ENCODE results near the gene TMPRSS4.

TMPRSS4 gene

DNA sequence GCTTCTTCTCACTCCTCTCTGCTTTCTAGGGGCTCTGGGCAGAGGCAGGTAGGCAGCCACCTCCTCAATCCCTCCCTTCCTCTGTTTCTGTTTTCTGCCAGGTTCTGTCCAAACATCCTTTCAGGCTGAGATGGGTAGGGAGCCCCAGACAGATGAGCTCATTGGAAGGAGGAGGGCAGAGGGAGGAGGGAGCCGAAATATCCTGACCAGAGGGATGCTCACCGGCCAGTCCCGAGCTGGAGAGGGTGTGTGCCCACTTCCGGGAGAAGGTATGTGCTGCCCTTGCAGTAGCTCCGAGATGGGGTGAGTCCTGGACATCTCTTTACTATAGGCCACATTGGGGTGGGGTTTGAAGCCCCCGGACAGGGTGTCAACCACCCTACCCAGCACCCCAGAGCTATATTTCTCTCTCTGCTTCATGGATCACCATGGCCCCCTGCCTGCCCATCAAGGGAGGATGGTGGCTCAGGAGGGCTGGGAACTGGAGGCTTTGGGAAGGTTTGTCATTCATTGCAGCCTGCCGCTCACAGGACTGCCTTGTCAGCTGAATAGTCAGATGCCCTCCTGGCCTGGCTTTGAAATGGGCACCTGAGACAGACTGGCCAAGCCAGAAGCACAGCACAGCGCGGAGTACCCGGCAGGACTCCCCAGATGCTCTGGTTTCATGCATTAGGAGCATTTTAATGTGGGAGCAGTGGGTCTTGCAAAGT is 80.5 kb downstream of the TMPRSS4 start:
- DNase-seq, result no peak

DNA sequence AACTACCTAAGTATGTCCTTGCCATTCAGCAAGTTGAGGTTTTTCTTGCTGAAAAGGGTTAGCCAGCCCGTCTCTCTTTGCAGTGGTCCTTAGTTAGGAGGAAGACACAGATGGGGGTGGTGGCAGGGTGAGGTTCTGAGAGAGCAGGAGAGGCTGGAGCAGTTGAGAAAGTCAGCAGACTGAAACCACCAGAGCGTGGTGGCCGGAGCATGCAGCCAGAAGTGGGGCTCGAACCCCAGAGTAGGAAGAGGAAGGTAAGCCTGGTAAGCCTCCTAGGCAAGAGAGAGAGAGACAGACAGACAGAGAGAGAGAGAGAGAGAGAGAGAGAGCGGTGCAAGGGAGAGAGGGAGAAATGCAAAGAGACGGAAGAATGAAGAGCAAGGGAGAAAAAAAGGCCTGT is 84.9 kb downstream of the TMPRSS4 start:
- DNase-seq, result no peak

DNA sequence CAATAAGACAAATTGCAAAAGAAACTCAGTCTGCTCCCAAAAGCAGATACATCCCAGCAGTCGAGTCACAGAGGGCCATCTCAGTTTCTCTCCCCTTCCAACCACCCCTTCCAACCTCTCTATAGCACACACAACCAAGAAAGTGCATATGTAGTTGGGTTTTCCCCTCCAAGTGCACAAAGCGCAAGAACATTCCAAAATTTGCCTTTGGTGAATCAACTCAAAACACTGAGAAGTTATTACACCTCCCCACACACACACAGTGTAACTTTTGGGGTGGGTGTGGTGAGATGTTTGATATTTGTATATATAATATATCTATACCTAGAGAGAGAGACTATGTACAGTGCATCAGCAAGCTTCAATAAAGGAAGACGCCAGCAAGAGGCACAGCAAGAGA is 86.0 kb downstream of the TMPRSS4 start:
- DNase-seq, result no peak

DNA sequence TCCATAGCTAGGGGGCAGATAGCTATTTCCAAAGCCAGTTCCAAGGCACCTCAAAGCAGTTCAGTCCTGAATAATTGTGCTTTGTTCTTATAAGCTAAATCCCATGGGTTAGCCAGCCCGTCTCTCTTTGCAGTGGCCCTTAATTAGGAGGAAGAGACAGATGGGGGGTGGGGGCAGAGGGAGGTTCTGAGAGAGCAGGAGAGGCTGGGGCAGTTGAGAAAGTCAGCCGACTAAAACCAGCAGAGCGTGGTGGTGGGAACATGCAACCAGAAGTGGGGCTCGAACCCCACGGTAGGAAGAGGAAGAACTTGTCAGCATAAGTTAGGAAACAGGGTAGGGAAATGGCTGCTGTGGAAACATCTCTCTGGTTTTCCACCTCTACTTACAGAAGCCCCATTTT is 86.6 kb downstream of the TMPRSS4 start:
- DNase-seq, result no peak

DNA sequence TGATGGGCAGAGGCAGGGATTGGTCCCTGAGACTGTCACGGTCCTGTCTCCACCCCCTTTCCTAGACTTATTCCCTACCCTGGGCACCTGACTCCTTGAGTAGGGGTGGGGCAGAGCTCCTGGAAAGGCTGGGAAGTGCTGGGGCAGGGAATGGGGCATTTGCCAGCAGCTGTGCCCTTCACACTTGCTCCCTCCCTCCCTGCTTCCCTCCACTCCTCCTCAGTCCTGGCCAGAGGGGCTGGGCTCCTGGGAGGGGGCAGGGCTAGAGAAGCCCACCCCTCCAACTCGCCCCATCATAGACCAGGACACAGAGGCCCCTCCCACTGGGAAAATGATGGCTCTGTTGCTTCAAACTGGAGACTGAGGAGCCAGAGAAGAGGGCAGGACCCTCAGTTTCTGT is 88.0 kb downstream of the TMPRSS4 start:
- DNase-seq, result no peak

DNA sequence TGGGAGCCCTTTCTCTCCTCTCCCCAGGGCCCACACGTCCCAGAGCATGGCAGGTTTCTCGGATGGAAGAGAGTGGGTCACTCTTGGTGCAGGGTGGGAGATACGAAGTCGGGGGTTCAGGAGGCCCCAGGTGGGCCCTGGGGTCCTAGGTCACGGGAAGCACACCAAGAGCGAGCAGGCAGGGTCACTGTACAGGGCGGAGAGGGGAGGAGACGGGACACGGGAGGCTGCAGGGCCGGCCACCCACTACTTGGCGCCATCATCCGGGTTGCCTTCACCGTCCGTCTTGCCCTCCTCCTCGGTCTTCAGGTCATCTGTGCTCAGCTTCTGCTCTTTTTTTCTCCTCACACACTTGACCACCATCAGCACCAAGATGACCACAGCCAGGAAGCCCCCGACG is 89.8 kb downstream of the TMPRSS4 start:
- DNase-seq, result no peak

DNA sequence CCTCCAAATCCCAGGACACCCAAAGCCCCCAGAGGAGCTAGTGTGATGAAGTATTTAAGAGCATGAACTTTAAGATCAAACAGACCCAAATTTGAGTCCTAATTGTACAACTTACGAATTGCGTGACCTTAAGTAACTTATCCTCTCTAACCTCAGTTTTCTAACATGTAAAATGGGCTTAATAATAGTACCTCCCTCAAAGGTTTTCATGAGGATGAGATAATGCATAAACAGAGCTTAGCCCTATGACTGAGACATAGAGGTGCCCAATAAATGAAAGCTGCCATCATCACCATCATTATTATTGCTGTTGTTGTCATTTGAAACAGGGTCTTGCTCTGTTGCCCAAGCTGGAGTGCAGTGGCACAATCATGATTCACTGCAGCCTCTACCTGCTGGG is 90.4 kb downstream of the TMPRSS4 start:
- no peak for DNase-seq

DNA sequence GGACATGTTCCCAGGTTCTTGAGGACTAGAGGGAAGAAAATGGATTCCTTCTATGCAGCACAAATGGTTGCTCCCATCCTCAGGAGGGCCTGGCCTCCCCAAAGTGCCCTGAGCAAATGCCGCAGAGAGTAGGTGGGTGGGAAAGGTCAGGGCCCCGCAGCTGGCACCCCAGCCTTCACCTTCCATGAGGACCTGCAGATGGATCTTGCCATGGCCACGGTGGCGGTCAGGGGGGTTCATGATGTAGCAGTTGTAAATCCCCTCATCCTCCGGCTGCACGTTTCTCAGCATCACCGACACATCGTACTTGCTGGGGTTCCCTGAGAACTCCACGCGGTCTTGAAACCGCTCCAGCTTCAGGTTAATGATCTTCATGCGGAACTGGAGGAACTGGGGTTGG is 91.0 kb downstream of the TMPRSS4 start:
- DNase-seq, result no peak

DNA sequence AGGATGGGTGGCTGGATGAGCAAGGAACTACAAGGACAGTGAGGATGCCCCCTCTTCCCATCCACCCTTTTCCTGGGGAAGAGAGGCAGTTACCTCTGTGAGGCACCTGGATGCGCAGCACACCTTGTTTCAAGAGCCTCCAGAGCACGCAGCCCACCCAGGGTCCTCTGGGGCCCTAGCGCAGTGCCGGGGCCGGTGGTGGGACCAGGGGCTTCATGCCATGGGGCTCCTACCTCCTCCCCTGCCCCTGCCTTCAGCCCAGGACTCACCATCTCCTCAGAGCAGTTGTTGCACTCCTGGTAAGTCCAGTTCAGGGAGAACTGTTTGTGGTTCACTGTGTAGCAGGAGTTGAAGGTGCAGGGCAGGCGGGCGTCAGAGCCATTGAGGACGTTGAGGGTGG is 91.4 kb downstream of the TMPRSS4 start:
- no peak for DNase-seq

DNA sequence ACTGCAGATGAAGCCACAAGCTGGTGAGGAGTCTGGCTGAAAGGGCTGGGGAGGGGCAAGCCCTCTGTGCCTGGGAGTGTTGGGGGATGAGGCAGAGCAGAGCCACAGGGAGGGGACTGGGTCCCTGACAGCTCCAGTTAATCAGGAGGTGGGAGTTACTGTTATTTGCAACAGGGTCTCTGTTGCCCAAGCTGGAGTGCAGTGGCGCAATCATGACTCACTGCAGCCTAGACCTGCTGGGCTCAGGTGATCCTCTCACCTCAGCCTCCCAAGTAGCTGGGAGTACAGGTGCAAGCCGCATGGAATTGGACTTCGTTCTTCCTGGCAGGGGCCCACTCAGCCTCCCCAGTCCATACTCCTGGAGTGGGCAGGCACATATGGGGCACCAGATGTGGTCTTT is 91.9 kb downstream of the TMPRSS4 start:
- no peak for DNase-seq

DNA sequence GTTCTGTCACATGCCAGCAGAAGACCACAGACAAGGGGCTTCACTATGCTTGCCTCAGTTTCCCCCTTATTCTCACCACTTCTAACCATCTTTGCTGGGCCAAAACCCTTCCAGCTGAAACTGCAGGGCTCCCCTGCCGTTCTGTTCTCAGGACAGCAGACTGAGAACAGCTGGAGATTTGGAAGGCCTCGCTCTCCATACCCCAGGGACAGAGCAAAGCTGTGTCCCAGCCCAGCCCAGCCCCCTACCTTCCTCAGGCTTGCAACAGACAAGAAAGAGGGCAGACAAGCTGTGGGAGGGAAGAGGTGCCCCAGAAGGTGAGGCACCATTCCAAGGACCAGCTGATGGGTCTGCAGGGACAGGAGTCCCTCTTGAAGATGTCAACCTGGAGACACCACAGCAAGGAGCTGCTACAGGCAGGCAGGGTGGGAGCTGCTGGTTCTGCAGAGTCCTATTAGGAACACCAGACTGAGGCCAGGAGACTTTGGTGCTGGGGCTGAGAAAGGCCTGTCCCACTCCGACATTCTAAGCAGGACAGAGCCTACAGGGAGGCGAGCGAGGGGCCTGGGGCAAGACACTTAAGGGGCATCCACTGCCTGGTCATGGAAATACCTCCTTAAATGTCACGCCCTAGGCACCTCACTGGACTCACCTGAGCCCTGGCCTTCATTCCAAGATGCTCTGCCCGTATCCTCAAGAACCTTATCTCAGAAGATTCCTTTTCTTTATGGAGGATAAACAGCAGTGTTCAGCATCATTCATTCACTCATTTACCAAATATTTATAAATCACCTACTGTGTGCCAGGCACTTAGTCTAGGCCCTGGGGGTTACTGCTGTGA is 92.6 kb downstream of the TMPRSS4 start:
- no peak for DNase-seq

DNA sequence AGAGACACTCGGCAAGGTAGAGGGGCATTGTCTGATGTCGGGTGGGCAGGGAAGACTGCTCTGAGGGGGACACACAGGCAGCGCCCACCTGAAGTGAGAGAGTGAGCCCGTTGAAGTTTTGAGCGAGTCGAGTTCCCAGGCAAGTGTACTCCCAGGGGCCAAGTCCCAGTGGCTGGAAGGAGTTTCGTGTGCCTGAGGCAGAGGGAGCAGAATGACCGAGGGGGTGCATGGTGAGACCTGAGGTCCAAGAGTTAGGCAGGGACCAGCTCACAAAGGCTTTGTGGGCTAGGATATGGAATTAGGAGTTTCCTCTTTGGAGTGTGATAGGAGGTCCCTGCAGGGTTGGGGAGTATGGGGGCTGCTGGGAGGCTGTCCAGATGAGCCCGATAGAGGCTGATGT is 93.4 kb downstream of the TMPRSS4 start:
- DNase-seq, result no peak

DNA sequence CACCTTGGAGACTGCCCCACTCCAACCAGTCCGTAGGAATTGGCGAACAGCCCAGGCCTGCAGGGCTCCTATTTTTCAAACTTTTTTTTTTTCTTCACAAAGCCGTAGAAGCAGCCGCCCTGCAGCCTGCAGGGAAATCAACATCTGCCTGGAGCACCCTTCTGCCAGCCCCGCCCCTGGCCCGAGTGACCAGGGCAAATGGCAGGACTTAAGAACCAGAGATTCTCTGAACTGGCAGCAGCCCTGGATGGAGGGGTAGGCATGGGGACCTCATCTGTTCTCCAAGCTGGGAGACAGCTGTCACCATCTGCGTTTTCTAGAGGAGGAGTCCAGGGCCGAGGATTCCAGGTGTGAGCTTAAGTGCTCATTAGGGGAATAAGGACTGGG is 94.0 kb downstream of the TMPRSS4 start:
- no peak for DNase-seq

All from NK-92 treated with Interleukin-12 subunit alpha and Interleukin-12 subunit beta, amount 100 ng/mL, for 24 hours (cell line).